Liver (tissue), 9 donors: ENCODE data around the gene SLTM. TPM values are rescaled to one million over a fixed set of nuclear protein-coding genes. Genes with fewer than 3 reads are reported as not detected.

Experiments
- DNase-seq: peaks from one replicate; pipeline ENCODE4 v3.0.0-alpha.2; 2017; ENCODE audit warnings: low spot score
- H3K27ac ChIP-seq, 2 donors: one replicate each; pipeline ENCODE4 v1.7.0; 2013; ENCODE audit warnings: inconsistent platforms in 2 of 2, low read length in 2 of 2, control low read depth in 1 of 2, low read depth in 1 of 2, mild to moderate bottlenecking in 1 of 2
- H3K27me3 ChIP-seq, 4 donors: one replicate each; pipeline versions ENCODE4 v1.6.1 to v1.7.0; 2013; ENCODE audit warnings: low read length in 3 of 4, inconsistent platforms in 1 of 4, mild to moderate bottlenecking in 1 of 4, moderate library complexity in 1 of 4; ENCODE audit not compliant: control insufficient read depth in 4 of 4, insufficient read depth in 4 of 4
- H3K36me3 ChIP-seq, 4 donors: one replicate each; pipeline versions ENCODE4 v1.6.1 to v1.7.0; 2013; ENCODE audit warnings: low read length in 3 of 4, mild to moderate bottlenecking in 3 of 4, low read depth in 1 of 4, moderate library complexity in 1 of 4; ENCODE audit not compliant: control insufficient read depth in 4 of 4, insufficient read depth in 3 of 4
- H3K4me1 ChIP-seq, 4 donors: one replicate each; pipeline versions ENCODE4 v1.6.1 to v1.7.0; 2013; ENCODE audit warnings: low read length in 3 of 4, mild to moderate bottlenecking in 3 of 4, moderate library complexity in 1 of 4; ENCODE audit not compliant: control insufficient read depth in 4 of 4, insufficient read depth in 4 of 4
- H3K4me3 ChIP-seq, 3 donors: one replicate each; pipeline versions ENCODE4 v1.6.1 to v1.7.0; 2013; ENCODE audit warnings: low read length in 3 of 3, control low read depth in 1 of 3, low read depth in 1 of 3, mild to moderate bottlenecking in 1 of 3
- H3K9ac ChIP-seq, 2 donors: one replicate each; pipeline ENCODE4 v1.7.0; 2013; ENCODE audit warnings: low read length in 2 of 2, mild to moderate bottlenecking in 2 of 2, moderate library complexity in 2 of 2, control low read depth in 1 of 2, low read depth in 1 of 2
- H3K9me3 ChIP-seq, 4 donors: one replicate each; pipeline versions ENCODE4 v1.6.1 to v1.7.0; 2013; ENCODE audit warnings: low read length in 3 of 4; ENCODE audit not compliant: control insufficient read depth in 4 of 4
- EGR1 ChIP-seq, 2 donors: IDR thresholded peaks; 2 replicates each; pipeline ENCODE4 v1.6.1; 2016 to 2018; ENCODE audit warnings: antibody characterized with exemption in 2 of 2, low read depth in 2 of 2
- FOXA1 ChIP-seq: IDR thresholded peaks from 2 replicates; pipeline ENCODE4 v1.6.1; 2016; ENCODE audit warnings: antibody characterized with exemption
- FOXA2 ChIP-seq: IDR thresholded peaks from 2 replicates; pipeline ENCODE4 v1.6.1; 2016; ENCODE audit warnings: antibody characterized with exemption
- GABPA ChIP-seq, 2 donors: IDR thresholded peaks in 1 of 2; conservative IDR thresholded peaks in 1 of 2; 2 replicates each; pipeline ENCODE4 v1.6.1; 2016; ENCODE audit warnings: antibody characterized with exemption in 2 of 2, mild to moderate bottlenecking in 1 of 2, moderate library complexity in 1 of 2
- HNF4A ChIP-seq, 2 donors: conservative IDR thresholded peaks; 2 replicates each; pipeline ENCODE4 v1.6.1; 2016; ENCODE audit warnings: antibody characterized with exemption in 2 of 2, mild to moderate bottlenecking in 2 of 2
- HNF4G ChIP-seq: IDR thresholded peaks from 2 replicates; pipeline ENCODE4 v1.6.1; 2016; ENCODE audit warnings: antibody characterized with exemption
- JUND ChIP-seq, 2 donors: IDR thresholded peaks; 2 replicates each; pipeline ENCODE4 v1.6.1; 2016; ENCODE audit warnings: antibody characterized with exemption in 2 of 2
- NR2F2 ChIP-seq: IDR thresholded peaks from 2 replicates; pipeline ENCODE4 v1.6.1; 2016; ENCODE audit warnings: antibody characterized with exemption
- RAD21 ChIP-seq, 2 donors: IDR thresholded peaks; 2 replicates each; pipeline ENCODE4 v1.6.1; 2016; ENCODE audit warnings: antibody characterized with exemption in 2 of 2, mild to moderate bottlenecking in 2 of 2
- SP1 ChIP-seq: IDR thresholded peaks from 2 replicates; pipeline ENCODE4 v1.6.1; 2018; ENCODE audit warnings: antibody characterized with exemption, mild to moderate bottlenecking
- TAF1 ChIP-seq: conservative IDR thresholded peaks from 2 replicates; pipeline ENCODE4 v1.6.1; 2016; ENCODE audit warnings: antibody characterized with exemption, mild to moderate bottlenecking
- YY1 ChIP-seq: IDR thresholded peaks from 2 replicates; pipeline ENCODE4 v1.6.1; 2016; ENCODE audit warnings: antibody characterized with exemption, mild to moderate bottlenecking
- WGBS: extraction: QIAGEN DNeasy Blood & Tissue Kit; methylation state at CpG from one replicate; pipeline ENCODE4 v1.1.7; 2013; 5-methylcytosine and 5-hydroxymethylcytosine counted together
- polyA plus RNA-seq, 2 donors: library from polyadenylated mRNA; stranded (reverse) in 1 of 2; unstranded in 1 of 2; fragments of 200-250 nt in 1 of 2; fragments of >200 nt in 1 of 2; fragmentation: Nextera tagmentation in 1 of 2; extraction: Ambion mirVana in 1 of 2; gene quantifications; one replicate each; pipeline versions ENCODE4 v1.2.1 to v1.2.3, GENCODE V29; 2013 to 2015
- total RNA-seq, 2 donors: library from RNA; depleted of rRNA; stranded (reverse); fragments of >200 nt; gene quantifications; one replicate each; pipeline ENCODE4 v1.2.3, GENCODE V29; 2014
- TF ChIP-seq, protein P1 (sequence below): IDR thresholded peaks from 2 replicates; pipeline ENCODE4 v1.6.1; 2016; ENCODE audit warnings: antibody characterized with exemption
- TF ChIP-seq, protein P2 (sequence below): IDR thresholded peaks from 2 replicates; pipeline ENCODE4 v1.6.1; 2016; ENCODE audit warnings: antibody characterized with exemption, mild to moderate bottlenecking
- TF ChIP-seq, protein P3 (sequence below): fragments of 150-350 bp; IDR thresholded peaks from 2 replicates; pipeline ENCODE4 v1.5.1; 2017; ENCODE audit warnings: improper control_type of control experiment, low read depth, low read length; ENCODE audit not compliant: missing input control
- TF ChIP-seq, protein P4 (sequence below): IDR thresholded peaks from 2 replicates; pipeline ENCODE4 v1.6.1; 2016; ENCODE audit warnings: antibody characterized with exemption
- TF ChIP-seq, protein P5 (sequence below): IDR thresholded peaks from 2 replicates; pipeline ENCODE4 v1.6.1; 2016; ENCODE audit warnings: antibody characterized with exemption
- donor health status: healthy.
- donor health status: healthy.
- donor health status: healthy.
- donor health status: healthy.
- donor health status: healthy.

SLTM gene
- total and polyA plus RNA-seq, 4 donors, result 20.4 to 78.1 (median 50.1) TPM

DNA sequence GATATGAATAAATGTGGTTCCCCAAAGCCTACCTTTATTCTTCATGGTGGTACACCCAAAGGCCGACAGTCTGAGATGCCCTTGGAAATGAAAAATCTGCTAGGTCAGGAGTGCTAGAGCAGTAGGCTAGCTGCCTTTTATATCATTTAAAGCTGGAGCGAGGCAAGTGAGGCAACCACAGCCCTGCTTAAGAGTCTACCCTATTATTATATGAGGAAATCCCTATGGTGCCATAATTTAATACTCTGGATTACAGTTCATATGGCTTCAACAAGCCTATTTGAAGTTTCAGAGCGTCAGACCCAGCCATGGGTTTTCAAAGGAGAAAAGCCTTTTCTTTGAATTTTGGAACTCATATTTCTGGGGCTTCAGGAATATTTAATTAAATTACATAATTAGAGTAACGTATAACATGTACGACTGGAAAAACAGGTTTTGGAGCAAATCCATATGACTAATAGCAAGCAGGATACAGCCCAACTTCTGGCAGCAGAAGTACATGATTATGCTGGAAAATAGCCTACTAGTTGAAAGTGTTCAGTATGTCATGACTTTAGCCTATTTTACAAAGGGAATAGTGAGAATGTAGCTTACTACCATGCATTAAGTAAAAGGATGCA lies 18.0 kb upstream of the SLTM start:
- TF ChIP-seq, protein P1, sequence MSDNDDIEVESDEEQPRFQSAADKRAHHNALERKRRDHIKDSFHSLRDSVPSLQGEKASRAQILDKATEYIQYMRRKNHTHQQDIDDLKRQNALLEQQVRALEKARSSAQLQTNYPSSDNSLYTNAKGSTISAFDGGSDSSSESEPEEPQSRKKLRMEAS, result no peak
- no peak for TF ChIP-seq YY1
- no peak for TF ChIP-seq RAD21 (IDR thresholded peaks at IDR 0.05)
- TF ChIP-seq, protein P2, sequence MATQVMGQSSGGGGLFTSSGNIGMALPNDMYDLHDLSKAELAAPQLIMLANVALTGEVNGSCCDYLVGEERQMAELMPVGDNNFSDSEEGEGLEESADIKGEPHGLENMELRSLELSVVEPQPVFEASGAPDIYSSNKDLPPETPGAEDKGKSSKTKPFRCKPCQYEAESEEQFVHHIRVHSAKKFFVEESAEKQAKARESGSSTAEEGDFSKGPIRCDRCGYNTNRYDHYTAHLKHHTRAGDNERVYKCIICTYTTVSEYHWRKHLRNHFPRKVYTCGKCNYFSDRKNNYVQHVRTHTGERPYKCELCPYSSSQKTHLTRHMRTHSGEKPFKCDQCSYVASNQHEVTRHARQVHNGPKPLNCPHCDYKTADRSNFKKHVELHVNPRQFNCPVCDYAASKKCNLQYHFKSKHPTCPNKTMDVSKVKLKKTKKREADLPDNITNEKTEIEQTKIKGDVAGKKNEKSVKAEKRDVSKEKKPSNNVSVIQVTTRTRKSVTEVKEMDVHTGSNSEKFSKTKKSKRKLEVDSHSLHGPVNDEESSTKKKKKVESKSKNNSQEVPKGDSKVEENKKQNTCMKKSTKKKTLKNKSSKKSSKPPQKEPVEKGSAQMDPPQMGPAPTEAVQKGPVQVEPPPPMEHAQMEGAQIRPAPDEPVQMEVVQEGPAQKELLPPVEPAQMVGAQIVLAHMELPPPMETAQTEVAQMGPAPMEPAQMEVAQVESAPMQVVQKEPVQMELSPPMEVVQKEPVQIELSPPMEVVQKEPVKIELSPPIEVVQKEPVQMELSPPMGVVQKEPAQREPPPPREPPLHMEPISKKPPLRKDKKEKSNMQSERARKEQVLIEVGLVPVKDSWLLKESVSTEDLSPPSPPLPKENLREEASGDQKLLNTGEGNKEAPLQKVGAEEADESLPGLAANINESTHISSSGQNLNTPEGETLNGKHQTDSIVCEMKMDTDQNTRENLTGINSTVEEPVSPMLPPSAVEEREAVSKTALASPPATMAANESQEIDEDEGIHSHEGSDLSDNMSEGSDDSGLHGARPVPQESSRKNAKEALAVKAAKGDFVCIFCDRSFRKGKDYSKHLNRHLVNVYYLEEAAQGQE, result no peak
- TF ChIP-seq TAF1, result no peak
- TF ChIP-seq SP1, result no peak
- TF ChIP-seq, protein P3, sequence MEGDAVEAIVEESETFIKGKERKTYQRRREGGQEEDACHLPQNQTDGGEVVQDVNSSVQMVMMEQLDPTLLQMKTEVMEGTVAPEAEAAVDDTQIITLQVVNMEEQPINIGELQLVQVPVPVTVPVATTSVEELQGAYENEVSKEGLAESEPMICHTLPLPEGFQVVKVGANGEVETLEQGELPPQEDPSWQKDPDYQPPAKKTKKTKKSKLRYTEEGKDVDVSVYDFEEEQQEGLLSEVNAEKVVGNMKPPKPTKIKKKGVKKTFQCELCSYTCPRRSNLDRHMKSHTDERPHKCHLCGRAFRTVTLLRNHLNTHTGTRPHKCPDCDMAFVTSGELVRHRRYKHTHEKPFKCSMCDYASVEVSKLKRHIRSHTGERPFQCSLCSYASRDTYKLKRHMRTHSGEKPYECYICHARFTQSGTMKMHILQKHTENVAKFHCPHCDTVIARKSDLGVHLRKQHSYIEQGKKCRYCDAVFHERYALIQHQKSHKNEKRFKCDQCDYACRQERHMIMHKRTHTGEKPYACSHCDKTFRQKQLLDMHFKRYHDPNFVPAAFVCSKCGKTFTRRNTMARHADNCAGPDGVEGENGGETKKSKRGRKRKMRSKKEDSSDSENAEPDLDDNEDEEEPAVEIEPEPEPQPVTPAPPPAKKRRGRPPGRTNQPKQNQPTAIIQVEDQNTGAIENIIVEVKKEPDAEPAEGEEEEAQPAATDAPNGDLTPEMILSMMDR, result no peak
- no peak for TF ChIP-seq GABPA (IDR thresholded peaks at IDR 0.05 in 1 of 2, conservative IDR thresholded peaks at IDR 0.05 in 1 of 2)
- no peak for TF ChIP-seq FOXA1
- TF ChIP-seq HNF4A (conservative IDR thresholded peaks at IDR 0.05), result no peak
- TF ChIP-seq, protein P4, sequence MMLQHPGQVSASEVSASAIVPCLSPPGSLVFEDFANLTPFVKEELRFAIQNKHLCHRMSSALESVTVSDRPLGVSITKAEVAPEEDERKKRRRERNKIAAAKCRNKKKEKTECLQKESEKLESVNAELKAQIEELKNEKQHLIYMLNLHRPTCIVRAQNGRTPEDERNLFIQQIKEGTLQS, result no peak
- no peak for TF ChIP-seq JUND (IDR thresholded peaks at IDR 0.05)
- no peak for TF ChIP-seq EGR1 (IDR thresholded peaks at IDR 0.05; ENCODE audit: low read depth in 2 of 2)
- TF ChIP-seq, protein P5, sequence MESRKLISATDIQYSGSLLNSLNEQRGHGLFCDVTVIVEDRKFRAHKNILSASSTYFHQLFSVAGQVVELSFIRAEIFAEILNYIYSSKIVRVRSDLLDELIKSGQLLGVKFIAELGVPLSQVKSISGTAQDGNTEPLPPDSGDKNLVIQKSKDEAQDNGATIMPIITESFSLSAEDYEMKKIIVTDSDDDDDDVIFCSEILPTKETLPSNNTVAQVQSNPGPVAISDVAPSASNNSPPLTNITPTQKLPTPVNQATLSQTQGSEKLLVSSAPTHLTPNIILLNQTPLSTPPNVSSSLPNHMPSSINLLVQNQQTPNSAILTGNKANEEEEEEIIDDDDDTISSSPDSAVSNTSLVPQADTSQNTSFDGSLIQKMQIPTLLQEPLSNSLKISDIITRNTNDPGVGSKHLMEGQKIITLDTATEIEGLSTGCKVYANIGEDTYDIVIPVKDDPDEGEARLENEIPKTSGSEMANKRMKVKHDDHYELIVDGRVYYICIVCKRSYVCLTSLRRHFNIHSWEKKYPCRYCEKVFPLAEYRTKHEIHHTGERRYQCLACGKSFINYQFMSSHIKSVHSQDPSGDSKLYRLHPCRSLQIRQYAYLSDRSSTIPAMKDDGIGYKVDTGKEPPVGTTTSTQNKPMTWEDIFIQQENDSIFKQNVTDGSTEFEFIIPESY, result no peak
- TF ChIP-seq FOXA2, result no peak
- no peak for TF ChIP-seq HNF4G
- TF ChIP-seq NR2F2, result no peak
- no peak overlapping the region for H3K4me3 ChIP-seq
- H3K27ac ChIP-seq, result no peak overlapping the region
- no peaks in the 10 kb centered on the region for H3K27me3 ChIP-seq
- H3K4me1 ChIP-seq, result no peaks in the 10 kb centered on the region
- 84% methylated on average over 5 of the region's 5 CpGs for WGBS
- no peak overlapping the region for H3K9ac ChIP-seq
- H3K36me3 ChIP-seq, result no peaks in the 10 kb centered on the region
- no peak for DNase-seq
- H3K9me3 ChIP-seq, result no peaks in the 10 kb centered on the region
